HEK293T (cell line): ENCODE data around the gene IP6K2.
A peak's percentile ranks its signal among the peaks of the same experiment; 100 is the strongest.
"Not testable (repeated sequence)": the region's sequence is repeated elsewhere in the genome, so short reads cannot be mapped to it uniquely, and the experiment has no call there.

Experiments used
- CTCF ChIA-PET: fragments of 350-600 bp; formaldehyde crosslinking; extraction: SDS; loops from one replicate; lab custom pipeline; 2021; ENCODE audit warnings: antibody characterized with exemption, inconsistent platforms; lab: Yijun Ruan, JAX
- POLR2A ChIA-PET: fragments of 350-600 bp; formaldehyde crosslinking; extraction: SDS; loops from one replicate; lab custom pipeline; 2020; ENCODE audit warnings: antibody characterized with exemption, inconsistent platforms; lab: Yijun Ruan, JAX
- DNase-seq: peaks from one replicate; pipeline ENCODE4 v3.0.0; 2012; ENCODE audit warnings: mixed read lengths; ENCODE audit errors: extremely low spot score
- ARNT ChIP-seq: fragments of 450-650 bp; IDR thresholded peaks from 2 replicates; pipeline ENCODE4 v1.6.1; 2017; ENCODE audit warnings: mild to moderate bottlenecking
- BHLHE40 ChIP-seq: fragments of 450-650 bp; IDR thresholded peaks from 2 replicates; pipeline ENCODE4 v1.6.1; 2016; ENCODE audit warnings: mild to moderate bottlenecking, moderate library complexity, borderline replicate concordance
- CTBP1 ChIP-seq: fragments of 450-650 bp; IDR thresholded peaks from 2 replicates; pipeline ENCODE4 v1.6.1; 2016; ENCODE audit warnings: borderline replicate concordance
- ELF4 ChIP-seq: fragments of 450-650 bp; IDR thresholded peaks from 2 replicates; pipeline ENCODE4 v1.6.1; 2017; ENCODE audit warnings: antibody characterized with exemption
- FOXA1 ChIP-seq: fragments of 450-650 bp; IDR thresholded peaks from 2 replicates; pipeline ENCODE4 v1.6.1; 2016; ENCODE audit warnings: mild to moderate bottlenecking
- FOXK2 ChIP-seq: fragments of 450-650 bp; IDR thresholded peaks from 2 replicates; pipeline ENCODE4 v1.6.1; 2016; ENCODE audit warnings: mild to moderate bottlenecking
- FOXM1 ChIP-seq: fragments of 450-650 bp; IDR thresholded peaks from 2 replicates; pipeline ENCODE4 v1.6.1; 2017; ENCODE audit warnings: mild to moderate bottlenecking, borderline replicate concordance
- HDGF ChIP-seq: fragments of 450-650 bp; IDR thresholded peaks from 2 replicates; pipeline ENCODE4 v1.6.1; 2017; ENCODE audit warnings: antibody characterized with exemption, borderline replicate concordance
- L3MBTL2 ChIP-seq: fragments of 450-650 bp; conservative IDR thresholded peaks from 2 replicates; pipeline ENCODE4 v1.6.1; 2016; ENCODE audit warnings: mild to moderate bottlenecking
- LEF1 ChIP-seq: fragments of 450-650 bp; IDR thresholded peaks from 2 replicates; pipeline ENCODE4 v1.6.1; 2017; ENCODE audit warnings: mild to moderate bottlenecking, borderline replicate concordance
- NFRKB ChIP-seq: fragments of 450-650 bp; IDR thresholded peaks from 2 replicates; pipeline ENCODE4 v1.6.1; 2016; ENCODE audit warnings: mild to moderate bottlenecking, moderate library complexity
- SP1 ChIP-seq: fragments of 450-650 bp; IDR thresholded peaks from 2 replicates; pipeline ENCODE4 v1.6.1; 2017
- SUZ12 ChIP-seq: fragments of 450-650 bp; IDR thresholded peaks from 2 replicates; pipeline ENCODE4 v1.6.1; 2016; ENCODE audit warnings: mild to moderate bottlenecking
- TARDBP ChIP-seq: fragments of 450-650 bp; IDR thresholded peaks from 2 replicates; pipeline ENCODE4 v1.6.1; 2016
- ZNF384 ChIP-seq: fragments of 450-650 bp; IDR thresholded peaks from 2 replicates; pipeline ENCODE4 v1.6.1; 2016
- TF ChIP-seq, protein P1 (sequence below): fragments of 450-650 bp; IDR thresholded peaks from 2 replicates; pipeline ENCODE4 v1.6.1; 2016

Gene IP6K2

DNA sequence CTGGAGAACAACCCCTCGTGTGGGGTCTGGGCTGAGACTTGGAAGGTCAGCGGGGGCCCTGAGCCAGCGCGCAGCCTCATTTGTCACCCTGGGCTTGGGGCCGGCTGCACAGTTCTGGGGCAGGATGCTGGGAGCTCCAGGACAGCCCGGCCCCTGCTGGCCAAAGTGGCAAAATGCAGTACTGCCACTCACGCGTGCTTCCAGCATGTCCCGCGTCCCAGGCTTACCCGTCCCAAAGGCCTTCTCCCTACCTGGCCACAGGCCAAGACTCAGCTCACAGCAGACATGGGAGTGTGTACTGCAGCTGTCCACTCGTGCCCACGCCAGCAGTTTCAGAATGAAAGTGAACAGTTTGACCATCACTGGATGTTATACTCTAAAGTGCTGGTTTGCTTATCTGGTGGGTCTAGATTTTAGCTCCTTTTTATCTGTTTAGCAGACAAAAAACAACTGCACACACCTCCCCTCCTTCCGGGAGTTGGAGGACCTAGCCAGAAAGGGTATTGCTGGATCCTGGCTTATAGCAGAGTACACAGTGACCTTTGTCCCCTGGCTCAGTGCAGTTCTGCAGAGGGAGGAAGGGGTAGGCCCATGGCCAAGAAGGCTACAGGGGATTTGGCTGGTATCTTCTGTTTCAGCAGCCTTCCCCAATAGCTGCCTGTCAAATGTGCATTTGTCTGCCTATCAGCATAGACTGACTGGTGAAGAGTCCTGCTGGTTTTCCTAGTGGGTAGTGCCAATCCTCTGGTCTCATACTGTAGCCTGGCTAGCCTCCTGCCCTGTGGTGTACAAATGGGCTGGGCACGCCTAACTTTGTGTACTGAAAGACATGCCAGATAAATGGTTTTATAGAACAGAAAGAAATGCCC, 23.2 kb upstream of the IP6K2 start:
- TF ChIP-seq, protein P1, sequence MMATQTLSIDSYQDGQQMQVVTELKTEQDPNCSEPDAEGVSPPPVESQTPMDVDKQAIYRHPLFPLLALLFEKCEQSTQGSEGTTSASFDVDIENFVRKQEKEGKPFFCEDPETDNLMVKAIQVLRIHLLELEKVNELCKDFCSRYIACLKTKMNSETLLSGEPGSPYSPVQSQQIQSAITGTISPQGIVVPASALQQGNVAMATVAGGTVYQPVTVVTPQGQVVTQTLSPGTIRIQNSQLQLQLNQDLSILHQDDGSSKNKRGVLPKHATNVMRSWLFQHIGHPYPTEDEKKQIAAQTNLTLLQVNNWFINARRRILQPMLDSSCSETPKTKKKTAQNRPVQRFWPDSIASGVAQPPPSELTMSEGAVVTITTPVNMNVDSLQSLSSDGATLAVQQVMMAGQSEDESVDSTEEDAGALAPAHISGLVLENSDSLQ = peak; percentile 77
- TF ChIP-seq FOXK2 = no peak
- ChIA-PET CTCF (interaction anchor here (0.6 to 2.1 kb wide), 13 partner anchors 8 to 1193 kb away, joined by 3 to 14 read pairs (median 3); partner anchors contain the start of gene IMPDH2), POLR2A (interaction anchor here (0.8 to 1.4 kb wide), 6 partner anchors 9 to 212 kb away, joined by 3 to 8 read pairs (median 3); partner anchors contain the start of genes ARIH2, IP6K2 and PRKAR2A)
- DNase-seq = peak; percentile 92

DNA sequence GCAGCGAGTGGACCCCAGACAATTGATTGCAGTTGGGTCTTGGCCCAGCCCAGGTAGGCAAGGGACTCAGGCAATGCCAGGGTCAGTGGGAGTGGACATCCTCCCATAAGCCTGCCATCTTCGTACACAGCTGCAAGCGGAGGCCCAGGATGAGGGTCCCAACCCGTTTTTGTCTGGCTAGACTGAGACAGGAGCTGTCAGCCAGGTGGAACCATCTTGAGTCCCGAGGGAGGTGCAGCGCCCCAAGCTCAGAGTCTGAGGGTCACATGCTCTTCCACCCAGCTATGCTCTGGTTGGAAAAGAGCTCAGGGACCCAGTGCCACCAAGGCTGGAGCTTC, 22.6 kb upstream of the IP6K2 start:
- ChIA-PET POLR2A (interaction anchor here (0.8 to 1.4 kb wide), 5 partner anchors 9 to 212 kb away, joined by 3 to 8 read pairs (median 3); partner anchors contain the start of genes IP6K2 and PRKAR2A), CTCF (interaction anchor here (0.6 to 2.1 kb wide), 11 partner anchors 9 to 289 kb away, joined by 3 to 14 read pairs (median 3); partner anchors contain the start of gene IMPDH2)
- TF ChIP-seq L3MBTL2 (no peak), FOXK2 (no peak), TARDBP (no peak), ZNF384 (no peak), BHLHE40 (no peak)
- DNase-seq = no peak

DNA sequence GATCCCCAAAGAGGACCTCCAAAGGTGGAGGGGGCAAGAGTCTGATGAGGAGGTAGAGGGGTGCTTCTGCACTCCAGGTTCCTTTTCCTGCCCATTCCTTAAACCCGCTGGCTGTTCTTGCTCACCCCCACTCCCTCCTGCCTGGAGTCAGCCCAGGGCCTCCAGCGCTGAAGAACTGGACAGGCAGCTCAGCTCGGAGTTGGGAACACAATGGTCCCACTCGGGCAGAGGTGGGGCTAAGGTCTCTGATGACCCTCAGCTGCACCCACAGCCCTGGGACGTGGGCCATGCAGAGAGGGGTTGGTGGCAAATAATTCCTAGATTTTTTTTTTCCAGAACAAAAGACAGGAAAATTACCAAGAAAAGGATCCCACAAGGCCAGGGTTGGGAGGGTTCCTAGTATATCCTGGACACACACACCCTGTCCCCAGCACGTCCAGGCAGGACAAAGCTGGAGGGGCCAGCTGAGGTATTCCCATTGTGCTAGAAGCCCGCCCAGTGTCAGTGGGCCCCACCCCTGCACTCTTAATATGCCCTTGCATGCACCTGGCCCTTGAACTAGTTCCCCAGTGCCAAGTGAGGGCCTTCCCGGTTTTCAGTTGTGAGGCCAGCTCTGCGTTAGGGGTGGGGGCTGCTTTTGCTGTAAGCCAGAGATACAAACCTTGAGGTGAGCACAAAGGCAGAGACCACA, 22.1 kb upstream of the IP6K2 start:
- DNase-seq = no peak
- ChIA-PET POLR2A (interaction anchor here (0.8 to 1.4 kb wide), 4 partner anchors 10 to 213 kb away, joined by 3 to 5 read pairs (median 3); partner anchors contain the start of gene PRKAR2A), CTCF (interaction anchor here (0.6 to 2.1 kb wide), 10 partner anchors 9 to 290 kb away, joined by 3 to 14 read pairs (median 3); partner anchors contain the start of gene IMPDH2)

DNA sequence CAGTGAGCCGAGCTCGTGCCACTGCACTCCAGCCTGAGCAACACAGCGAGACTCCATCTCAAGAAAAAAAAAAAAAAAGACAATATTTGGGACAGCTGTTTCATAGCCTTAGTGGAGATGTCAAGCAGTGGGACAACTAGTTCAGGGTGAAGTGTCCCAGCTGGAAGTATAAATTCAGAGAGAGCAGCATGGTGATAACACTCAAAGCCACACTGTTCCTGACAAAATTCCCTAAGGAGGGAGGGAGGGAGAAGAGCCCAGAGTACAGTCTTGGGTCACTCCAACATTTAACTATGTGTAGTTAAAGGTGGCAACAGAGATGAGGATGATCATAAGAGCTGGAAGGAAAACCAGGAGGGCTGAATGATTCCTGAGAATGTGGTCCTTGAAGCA, 21.1 kb upstream of the IP6K2 start:
- TF ChIP-seq HDGF (no peak), FOXM1 (no peak), ZNF384 (no peak), FOXA1 (no peak), LEF1 (no peak), L3MBTL2 (no peak), ARNT (no peak), FOXK2 (no peak), SUZ12 (no peak), SP1 (no peak), TARDBP (no peak)
- TF ChIP-seq, protein P1 = no peak
- no peak for DNase-seq
- ChIA-PET CTCF (interaction anchor here (0.5 kb wide), 1 partner anchor 215 kb away, joined by 3 read pairs; no protein-coding TSS in a partner anchor), POLR2A (no interaction called here)

More for the DNA sequence above, 22.1 kb upstream of the IP6K2 start:
- TF ChIP-seq CTBP1 (no peak), L3MBTL2 (no peak), NFRKB (no peak), ELF4 (no peak), SP1 (no peak), SUZ12 (no peak), TARDBP (no peak), FOXM1 (no peak), FOXK2 (no peak)
- TF ChIP-seq, protein P1 = no peak

DNA sequence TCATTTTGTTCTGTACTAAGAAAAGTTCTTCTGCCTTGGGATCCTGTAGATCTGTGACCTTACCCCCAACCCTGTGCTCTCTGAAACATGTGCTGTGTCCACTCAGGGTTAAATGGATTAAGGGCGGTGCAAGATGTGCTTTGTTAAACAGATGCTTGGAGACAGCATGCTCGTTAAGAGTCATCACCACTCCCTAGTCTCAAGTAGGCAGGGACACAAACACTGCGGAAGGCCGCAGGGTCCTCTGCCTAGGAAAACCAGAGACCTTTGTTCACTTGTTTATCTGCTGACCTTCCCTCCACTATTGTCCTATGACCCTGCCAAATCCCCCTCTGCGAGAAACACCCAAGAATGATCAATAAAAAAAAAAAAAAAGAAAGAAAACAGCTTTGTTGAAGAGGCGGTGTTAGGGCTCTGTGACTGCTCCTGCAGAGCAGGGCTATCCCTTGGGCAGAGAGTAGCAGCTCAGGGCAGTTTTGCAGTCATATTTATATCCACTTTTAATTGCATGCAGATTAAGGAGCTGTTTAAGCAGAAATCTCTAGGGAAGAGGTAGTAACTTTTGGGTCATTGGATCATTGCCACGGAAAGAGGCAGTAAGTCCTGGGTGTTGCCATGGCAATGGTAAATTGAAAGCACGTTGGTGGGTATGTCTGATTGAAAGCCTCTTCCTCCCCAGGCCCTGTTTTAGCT, 18.2 kb upstream of the IP6K2 start:
- CTCF ChIA-PET, DNase-seq, POLR2A ChIA-PET: not testable (repeated sequence)

DNA sequence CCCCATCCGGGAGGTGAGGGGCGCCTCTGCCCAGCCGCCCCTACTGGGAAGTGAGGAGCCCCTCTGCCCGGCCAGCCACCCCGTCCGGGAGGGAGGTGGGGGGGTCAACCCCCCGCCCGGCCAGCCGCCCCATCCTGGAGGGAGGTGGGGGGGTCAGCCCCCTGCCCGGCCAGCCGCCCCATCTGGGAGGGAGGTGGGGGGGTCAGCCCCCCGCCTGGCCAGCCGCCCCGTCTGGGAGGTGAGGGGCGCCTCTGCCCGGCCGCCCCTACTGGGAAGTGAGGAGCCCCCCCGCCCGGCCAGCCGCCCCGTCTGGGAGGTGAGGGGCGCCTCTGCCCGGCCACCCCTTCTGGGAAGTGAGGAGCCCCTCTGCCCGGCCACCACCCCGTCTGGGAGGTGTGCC, 17.5 kb upstream of the IP6K2 start:
- POLR2A ChIA-PET, DNase-seq, CTCF ChIA-PET: not testable (repeated sequence)

DNA sequence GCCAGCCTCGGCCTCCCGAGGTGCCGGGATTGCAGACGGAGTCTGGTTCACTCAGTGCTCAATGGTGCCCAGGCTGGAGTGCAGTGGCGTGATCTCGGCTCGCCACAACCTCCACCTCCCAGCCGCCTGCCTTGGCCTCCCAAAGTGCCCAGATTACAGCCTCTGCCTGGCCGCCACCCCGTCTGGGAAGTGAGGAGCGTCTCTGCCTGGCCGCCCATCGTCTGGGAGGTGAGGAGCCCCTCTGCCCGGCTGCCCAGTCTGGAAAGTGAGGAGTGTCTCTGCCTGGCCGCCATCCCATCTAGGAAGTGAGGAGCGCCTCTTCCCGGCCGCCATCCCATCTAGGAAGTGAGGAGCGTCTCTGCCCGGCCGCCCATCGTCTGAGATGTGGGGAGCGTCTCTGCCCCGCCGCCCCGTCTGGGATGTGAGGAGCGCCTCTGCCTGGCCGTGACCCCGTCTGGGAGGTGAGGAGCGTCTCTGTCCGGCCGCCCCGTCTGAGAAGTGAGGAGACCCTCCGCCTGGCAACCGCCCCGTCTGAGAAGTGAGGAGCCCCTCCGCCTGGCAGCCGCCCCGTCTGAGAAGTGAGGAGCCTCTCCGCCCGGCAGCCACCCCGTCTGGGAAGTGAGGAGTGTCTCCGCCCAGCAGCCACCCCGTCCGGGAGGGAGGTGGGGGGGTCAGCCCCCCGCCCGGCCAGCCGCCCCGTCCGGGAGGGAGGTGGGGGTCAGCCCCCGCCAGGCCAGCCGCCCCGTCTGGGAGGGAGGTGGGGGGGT, 16.9 kb upstream of the IP6K2 start:
- CTCF ChIA-PET, POLR2A ChIA-PET, DNase-seq: not testable (repeated sequence)
